ACC112 (cell line): Measurements from ENCODE around the gene HEMGN.

Experiments
- H2AFZ ChIP-seq: fragments of 200-600 bp; sonication (generic); one replicate; pipeline ENCODE4 v1.6.0; 2017; ENCODE audit warnings: antibody characterized with exemption, low read length; ENCODE audit not compliant: unreplicated experiment
- H3K27ac ChIP-seq: fragments of 200-600 bp; sonication (generic); 2 replicates; pipeline ENCODE4 v1.5.1; 2014; ENCODE audit warnings: low read depth, mild to moderate bottlenecking, antibody characterized with exemption, low read length, moderate library complexity
- H3K27me3 ChIP-seq: fragments of 200-600 bp; sonication (generic); 2 replicates; pipeline ENCODE4 v1.6.1; 2014; ENCODE audit warnings: mild to moderate bottlenecking, antibody characterized with exemption, low read length, moderate library complexity, mixed read lengths; ENCODE audit not compliant: insufficient read depth
- H3K36me3 ChIP-seq: fragments of 200-600 bp; sonication (generic); 2 replicates; pipeline ENCODE4 v1.6.1; 2016; ENCODE audit warnings: mild to moderate bottlenecking, antibody characterized with exemption, low read length, moderate library complexity, mixed read lengths; ENCODE audit not compliant: insufficient read depth
- H3K4me1 ChIP-seq: fragments of 200-600 bp; sonication (generic); one replicate; pipeline ENCODE4 v1.6.1; 2016; ENCODE audit warnings: low read length, mixed read lengths; ENCODE audit not compliant: insufficient read depth, unreplicated experiment, control insufficient read depth
- H3K4me3 ChIP-seq: fragments of 200-600 bp; sonication (generic); 2 replicates; pipeline ENCODE4 v1.5.1; 2014; ENCODE audit warnings: mild to moderate bottlenecking, low read depth, low read length
- H3K79me2 ChIP-seq: fragments of 200-600 bp; sonication (generic); one replicate; pipeline ENCODE4 v1.6.0; 2016; ENCODE audit warnings: low read length; ENCODE audit not compliant: control insufficient read depth, unreplicated experiment, insufficient read depth

Gene HEMGN

DNA sequence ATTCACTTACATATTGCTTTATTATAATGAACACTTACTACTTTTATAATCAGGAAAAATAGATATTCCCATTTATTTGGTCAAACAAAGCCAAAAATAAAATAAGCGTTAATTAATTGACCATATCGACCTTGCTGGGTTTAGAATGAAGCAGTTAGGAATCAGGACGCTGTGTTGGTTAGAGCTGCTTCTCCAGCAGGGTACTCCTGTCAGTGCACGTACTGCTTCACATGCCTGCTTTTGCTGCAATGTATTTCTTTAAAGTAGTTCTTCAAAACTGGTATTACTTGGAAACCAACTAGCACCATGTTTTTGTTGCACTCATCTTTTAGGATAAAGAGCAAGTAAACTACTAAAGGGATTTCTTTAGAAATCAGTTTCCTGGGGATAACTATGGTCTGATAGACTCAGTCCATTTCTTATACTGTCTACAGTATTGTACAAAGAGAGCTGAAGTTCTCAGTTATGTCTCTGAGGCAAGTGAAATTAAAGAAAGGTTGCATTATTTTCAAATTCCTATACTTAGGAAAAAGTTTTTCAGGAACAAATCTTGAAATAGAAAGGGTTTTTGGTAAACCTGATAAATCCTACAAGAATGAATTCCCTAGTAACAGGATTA lies 8.9 kb downstream of the HEMGN start:
- H3K27ac ChIP-seq, result no peak overlapping the region
- H3K79me2 ChIP-seq, result no peaks in the 10 kb centered on the region
- H2AFZ ChIP-seq, result no peak overlapping the region
- H3K36me3 ChIP-seq, result no peaks in the 10 kb centered on the region
- H3K27me3 ChIP-seq, result no peaks in the 10 kb centered on the region
- H3K4me1 ChIP-seq, result peaks cover 5% of the 10 kb centered on the region
- no peak overlapping the region for H3K4me3 ChIP-seq

DNA sequence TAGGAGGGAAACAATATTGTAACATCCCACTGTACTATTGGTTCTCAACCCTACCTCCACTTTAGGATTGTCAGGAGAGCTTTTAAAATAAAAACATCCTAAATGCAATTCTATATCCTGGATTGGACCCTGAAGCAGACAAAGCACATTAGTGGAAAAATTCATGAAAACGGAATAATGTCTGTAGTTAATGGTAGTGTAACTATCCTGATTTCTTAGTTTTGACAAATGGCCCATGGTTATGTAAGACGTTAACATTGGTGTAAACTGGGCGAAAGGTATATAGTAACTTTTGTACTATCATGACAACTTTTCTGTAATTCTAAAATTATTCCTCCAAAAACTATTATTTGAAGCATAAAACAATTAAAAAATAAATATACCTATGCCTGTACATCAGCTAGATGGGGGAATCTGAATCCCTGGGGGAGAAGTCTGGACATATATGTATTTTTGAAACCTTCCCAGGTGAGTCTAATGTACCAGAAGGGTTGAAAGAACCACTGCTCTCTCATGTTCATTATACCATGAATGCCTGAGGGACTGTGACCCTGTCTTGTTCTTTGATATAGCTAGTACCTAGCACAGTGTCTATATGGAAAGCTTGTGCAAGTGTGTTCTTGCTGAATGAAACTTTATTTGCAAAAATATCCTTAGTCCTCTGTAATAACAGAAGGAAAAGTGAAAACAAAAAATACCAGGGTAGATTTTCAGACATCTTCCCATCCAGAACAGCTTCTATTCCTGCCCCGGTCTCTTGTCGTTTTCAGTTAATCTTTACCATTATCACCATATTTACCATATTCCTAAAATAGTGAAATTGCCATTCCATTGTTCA lies 12.3 kb downstream of the HEMGN start:
- no peak overlapping the region for H3K27ac ChIP-seq
- no peak overlapping the region for H2AFZ ChIP-seq
- no peak overlapping the region for H3K4me3 ChIP-seq
- peaks cover 10% of the 10 kb centered on the region for H3K79me2 ChIP-seq
- H3K4me1 ChIP-seq, result peaks cover 10% of the 10 kb centered on the region
- no peaks in the 10 kb centered on the region for H3K27me3 ChIP-seq
- no peaks in the 10 kb centered on the region for H3K36me3 ChIP-seq

DNA sequence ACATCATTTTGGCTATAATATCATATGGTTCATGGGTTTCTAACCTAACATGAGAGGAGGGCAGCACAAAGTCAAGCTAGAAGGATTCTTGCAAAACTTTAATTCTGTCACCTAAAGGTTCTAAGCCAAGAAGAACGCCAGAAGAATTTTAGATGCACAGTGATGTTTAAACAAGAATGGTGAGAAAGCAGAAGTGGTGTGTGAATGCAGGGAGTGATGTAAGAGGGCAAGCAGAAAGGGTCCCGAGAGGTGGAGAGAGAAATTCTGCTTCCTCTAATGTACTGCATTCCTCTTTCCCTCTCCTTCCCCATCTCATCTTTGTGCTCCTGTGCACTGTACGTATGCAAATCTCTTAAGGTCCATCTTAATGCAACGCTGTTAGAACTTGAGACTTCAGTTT lies 13.6 kb downstream of the HEMGN start:
- H3K4me1 ChIP-seq, result peaks cover 10% of the 10 kb centered on the region
- H3K36me3 ChIP-seq, result no peaks in the 10 kb centered on the region
- H3K27me3 ChIP-seq, result no peaks in the 10 kb centered on the region
- H3K4me3 ChIP-seq, result no peak overlapping the region
- peaks cover 19% of the 10 kb centered on the region for H3K79me2 ChIP-seq
- H3K27ac ChIP-seq, result no peak overlapping the region
- H2AFZ ChIP-seq, result peak overlapping the region; percentile 92

DNA sequence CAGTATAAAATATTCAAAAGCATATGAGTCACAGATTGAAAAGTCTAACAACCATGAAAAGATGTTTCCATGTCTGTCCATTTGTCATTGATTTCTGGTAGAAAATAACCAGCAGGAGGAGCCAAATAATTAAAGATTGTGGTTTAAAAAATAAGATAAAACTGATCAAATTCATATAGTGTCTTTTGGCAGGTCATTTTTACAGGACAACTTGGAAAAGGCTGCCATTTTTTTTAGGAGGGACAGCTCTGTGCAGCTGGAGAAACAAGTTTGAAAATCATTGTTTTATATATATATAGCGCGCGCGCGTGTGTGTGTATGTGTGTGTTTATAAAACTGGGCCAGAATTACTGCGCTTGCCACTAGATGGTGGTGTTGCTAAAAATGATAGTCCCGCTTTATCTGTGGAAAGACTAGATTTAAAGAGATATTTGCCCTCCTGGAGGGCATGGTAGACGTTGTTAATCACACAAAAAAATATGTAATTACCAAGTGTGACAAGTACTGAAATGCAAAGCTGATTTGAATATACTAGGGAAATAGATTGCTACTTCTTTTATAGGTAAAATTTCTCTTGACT lies 14.4 kb downstream of the HEMGN start:
- Histone ChIP-seq H3K27ac (peak overlapping the region; percentile 89; the same call in 1 of the 2 replicates), H3K36me3 (no peaks in the 10 kb centered on the region), H3K4me3 (peak overlapping the region; percentile 82), H2AFZ (peak overlapping the region; percentile 92), H3K4me1 (peaks cover 10% of the 10 kb centered on the region), H3K79me2 (peaks cover 22% of the 10 kb centered on the region), H3K27me3 (no peaks in the 10 kb centered on the region)

DNA sequence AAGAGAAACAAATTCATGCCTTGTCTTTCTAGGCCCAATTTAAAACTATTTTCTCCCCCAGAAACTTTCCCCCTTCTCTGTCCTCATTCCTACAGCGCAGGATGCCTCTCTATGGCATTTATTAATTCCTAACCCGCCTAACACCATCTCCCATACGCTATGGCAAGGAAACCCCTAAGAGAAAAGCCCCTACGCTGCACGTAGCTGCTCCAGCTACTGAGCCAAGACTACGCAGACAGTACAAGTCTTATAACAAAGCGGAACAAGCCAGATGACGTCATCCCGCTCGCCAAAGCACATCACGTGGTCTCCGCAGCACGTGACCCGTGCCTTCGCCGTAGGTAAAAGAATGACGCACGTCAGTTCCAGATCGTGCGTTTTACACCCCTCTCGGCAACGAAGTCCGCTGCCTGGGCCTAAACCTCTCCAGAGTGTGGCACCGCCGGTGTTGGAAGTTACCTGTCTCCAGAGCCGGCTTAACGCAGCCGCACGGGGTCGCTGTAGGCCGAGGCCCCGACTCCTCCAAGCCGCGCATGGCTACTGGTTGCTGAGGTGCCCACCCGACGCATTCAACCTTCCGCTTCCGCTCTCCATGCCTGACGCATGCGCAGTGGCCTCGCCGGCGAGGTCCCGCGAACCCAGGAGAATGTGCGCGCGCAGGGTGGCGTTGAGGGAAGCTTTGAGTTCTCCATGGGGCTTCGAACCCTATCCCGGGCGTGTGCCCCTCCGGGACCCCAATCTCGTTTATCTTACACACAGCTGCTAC lies 15.8 kb downstream of the HEMGN start, which contains the start of gene TRMO:
TSS of gene TRMO (minus strand) at position 542 of the 766 bp plus-strand sequence. CDS start at position 535, 7 bp downstream.
- no peaks in the 10 kb centered on the region for H3K27me3 ChIP-seq
- H3K79me2 ChIP-seq, result peaks cover 23% of the 10 kb centered on the region
- peak within 1 kb of the TSS; percentile 82 for H3K4me3 ChIP-seq
- H3K27ac ChIP-seq, result peak within 1 kb of the TSS; percentile 89
- no peaks in the 10 kb centered on the region for H3K36me3 ChIP-seq
- peaks cover 10% of the 10 kb centered on the region for H3K4me1 ChIP-seq
- H2AFZ ChIP-seq, result peak within 1 kb of the TSS; percentile 95

DNA sequence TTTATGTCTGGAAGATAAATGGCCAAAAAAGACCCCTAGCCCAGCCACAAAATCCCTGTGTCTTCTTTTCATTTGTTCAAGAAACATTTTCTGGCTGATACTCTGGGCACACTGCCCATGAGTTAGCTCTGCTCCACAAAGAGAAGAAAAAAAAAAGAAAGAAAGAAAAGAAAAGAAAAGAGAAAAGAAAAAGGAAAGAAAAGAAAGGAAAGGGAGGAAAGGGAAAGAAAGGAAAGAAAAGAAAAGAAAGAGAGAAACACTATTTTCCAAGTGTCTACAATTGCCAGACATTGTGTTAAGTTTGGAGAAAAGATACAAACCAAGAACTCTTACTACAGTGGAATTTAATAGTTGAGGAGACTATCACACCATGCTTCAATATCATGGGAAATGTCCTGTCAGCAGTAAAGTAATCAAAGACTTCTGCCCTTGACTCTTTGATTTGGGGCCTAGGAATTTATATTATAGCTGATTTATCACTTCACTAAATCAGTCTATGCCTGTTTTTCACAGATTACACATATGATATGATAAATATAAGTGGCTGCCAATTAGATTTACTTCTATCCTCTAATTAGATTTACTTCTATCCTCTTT lies 18.7 kb downstream of the HEMGN start:
- H3K27ac ChIP-seq, result no peak overlapping the region
- H2AFZ ChIP-seq, result no peak overlapping the region

DNA sequence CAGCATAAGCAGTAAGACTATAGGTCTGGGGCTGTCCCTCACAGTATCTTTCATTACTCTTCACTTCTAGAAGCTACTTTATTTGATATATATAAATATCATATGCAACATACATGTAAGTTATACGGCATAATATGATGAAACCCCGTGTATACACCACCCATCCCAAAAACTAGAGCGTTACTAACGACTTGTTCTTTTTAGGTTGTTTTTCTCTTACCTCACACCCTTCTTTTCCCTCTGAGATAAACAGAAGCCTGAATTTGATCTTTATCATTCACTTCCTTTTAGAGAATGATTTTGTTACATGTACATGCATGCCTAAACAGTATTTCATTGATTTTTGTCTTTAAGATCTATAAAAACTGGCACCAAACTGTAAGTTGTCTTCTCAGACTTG lies 19.4 kb downstream of the HEMGN start:
- Histone ChIP-seq H3K27me3 (no peaks in the 10 kb centered on the region), H3K27ac (no peak overlapping the region), H3K4me1 (peaks cover 3% of the 10 kb centered on the region), H3K36me3 (no peaks in the 10 kb centered on the region), H2AFZ (no peak overlapping the region), H3K4me3 (no peak overlapping the region), H3K79me2 (peaks cover 27% of the 10 kb centered on the region)

More for the DNA sequence above, 18.7 kb downstream of the HEMGN start:
- no peak overlapping the region for H3K4me3 ChIP-seq
- peaks cover 27% of the 10 kb centered on the region for H3K79me2 ChIP-seq
- peaks cover 8% of the 10 kb centered on the region for H3K4me1 ChIP-seq
- H3K36me3 ChIP-seq, result no peaks in the 10 kb centered on the region
- no peaks in the 10 kb centered on the region for H3K27me3 ChIP-seq

DNA sequence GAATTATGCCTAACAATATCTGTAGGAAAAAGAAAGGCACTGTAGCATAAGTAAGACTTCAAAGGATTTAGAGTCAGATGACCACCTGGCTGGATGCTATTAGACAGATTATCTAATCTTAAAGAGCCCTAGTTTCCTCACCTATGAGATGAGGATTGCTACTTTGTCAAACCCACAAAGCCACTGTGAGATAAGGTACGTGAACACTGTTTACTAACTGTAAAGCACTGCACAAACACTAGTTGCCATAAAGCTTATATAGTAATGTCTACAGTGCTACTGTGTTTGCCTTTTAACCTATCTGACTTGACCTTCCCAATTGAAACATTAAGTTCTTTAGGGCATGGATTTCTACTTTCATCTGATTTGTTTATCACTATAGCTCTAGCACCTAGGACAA lies 26.0 kb downstream of the HEMGN start:
- peaks cover 9% of the 10 kb centered on the region; the same call in 1 of the 2 replicates for H3K36me3 ChIP-seq
- H3K27me3 ChIP-seq, result no peaks in the 10 kb centered on the region
- no peaks in the 10 kb centered on the region for H3K4me1 ChIP-seq
- H2AFZ ChIP-seq, result no peak overlapping the region
- H3K27ac ChIP-seq, result no peak overlapping the region
- H3K4me3 ChIP-seq, result no peak overlapping the region
- peaks cover 6% of the 10 kb centered on the region for H3K79me2 ChIP-seq

DNA sequence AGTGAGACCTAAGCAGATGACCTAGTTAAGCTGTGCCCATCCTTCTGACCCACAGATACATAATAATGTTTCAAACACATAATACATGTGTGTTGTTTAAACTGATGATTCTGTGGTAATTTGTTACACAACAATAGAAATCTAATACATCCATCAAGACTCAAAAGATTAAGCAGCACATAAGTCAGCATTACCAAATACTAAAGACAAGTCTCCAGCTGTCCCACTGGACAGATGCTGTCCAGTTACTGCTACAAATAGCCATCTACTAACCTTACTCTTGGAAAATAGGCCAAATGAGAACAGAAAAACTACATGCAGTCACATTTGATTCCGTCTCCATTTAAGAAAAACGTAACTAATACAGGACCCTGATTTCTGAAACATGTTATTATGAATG lies 26.4 kb downstream of the HEMGN start:
- H3K27ac ChIP-seq, result no peak overlapping the region
- no peak overlapping the region for H2AFZ ChIP-seq
- H3K4me3 ChIP-seq, result no peak overlapping the region
- H3K79me2 ChIP-seq, result peaks cover 4% of the 10 kb centered on the region
- H3K36me3 ChIP-seq, result peaks cover 9% of the 10 kb centered on the region; the same call in 1 of the 2 replicates
- no peaks in the 10 kb centered on the region for H3K4me1 ChIP-seq
- H3K27me3 ChIP-seq, result no peaks in the 10 kb centered on the region

DNA sequence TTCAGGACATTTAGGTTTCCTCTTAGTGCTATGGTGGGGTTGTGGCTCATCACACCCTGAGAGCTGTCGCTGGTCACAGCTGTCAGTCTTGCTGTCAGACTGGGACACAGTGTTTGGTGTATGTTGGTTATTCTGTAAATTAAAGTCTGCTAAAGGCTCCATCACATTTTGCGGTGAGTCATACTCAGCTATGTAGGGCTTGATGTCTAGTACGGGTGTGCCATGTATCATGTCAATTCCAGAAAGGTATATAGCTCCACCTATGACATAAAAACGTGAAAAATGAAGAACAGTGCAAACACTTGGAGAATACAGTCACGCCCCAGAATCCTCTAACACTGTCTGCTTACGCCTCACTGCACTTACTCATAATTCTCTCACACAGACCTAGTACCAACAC lies 27.6 kb downstream of the HEMGN start:
- Histone ChIP-seq H2AFZ (no peak overlapping the region), H3K36me3 (peaks cover 9% of the 10 kb centered on the region; the same call in 1 of the 2 replicates), H3K79me2 (peaks cover 4% of the 10 kb centered on the region)

More for the DNA sequence above, 27.6 kb downstream of the HEMGN start:
- Histone ChIP-seq H3K4me1 (no peaks in the 10 kb centered on the region), H3K27ac (no peak overlapping the region), H3K27me3 (no peaks in the 10 kb centered on the region), H3K4me3 (no peak overlapping the region)
